ENCODE data around the gene MRPL17.

The MRPL17 gene

GRCh38 chr11:6633422-6634408 is 49.4 kb downstream of the MRPL17 start:
- no peak for DNase-seq (ENCODE audit: low read depth)
- no peak overlapping the region for H3K4me3 ChIP-seq (ENCODE audit: low read depth, low read length)
- TF ChIP-seq, protein P1, sequence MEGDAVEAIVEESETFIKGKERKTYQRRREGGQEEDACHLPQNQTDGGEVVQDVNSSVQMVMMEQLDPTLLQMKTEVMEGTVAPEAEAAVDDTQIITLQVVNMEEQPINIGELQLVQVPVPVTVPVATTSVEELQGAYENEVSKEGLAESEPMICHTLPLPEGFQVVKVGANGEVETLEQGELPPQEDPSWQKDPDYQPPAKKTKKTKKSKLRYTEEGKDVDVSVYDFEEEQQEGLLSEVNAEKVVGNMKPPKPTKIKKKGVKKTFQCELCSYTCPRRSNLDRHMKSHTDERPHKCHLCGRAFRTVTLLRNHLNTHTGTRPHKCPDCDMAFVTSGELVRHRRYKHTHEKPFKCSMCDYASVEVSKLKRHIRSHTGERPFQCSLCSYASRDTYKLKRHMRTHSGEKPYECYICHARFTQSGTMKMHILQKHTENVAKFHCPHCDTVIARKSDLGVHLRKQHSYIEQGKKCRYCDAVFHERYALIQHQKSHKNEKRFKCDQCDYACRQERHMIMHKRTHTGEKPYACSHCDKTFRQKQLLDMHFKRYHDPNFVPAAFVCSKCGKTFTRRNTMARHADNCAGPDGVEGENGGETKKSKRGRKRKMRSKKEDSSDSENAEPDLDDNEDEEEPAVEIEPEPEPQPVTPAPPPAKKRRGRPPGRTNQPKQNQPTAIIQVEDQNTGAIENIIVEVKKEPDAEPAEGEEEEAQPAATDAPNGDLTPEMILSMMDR (IDR thresholded peaks at IDR 0.05; ENCODE audit: control insufficient read depth, extremely low read depth, insufficient read depth), result no peak

DNA sequence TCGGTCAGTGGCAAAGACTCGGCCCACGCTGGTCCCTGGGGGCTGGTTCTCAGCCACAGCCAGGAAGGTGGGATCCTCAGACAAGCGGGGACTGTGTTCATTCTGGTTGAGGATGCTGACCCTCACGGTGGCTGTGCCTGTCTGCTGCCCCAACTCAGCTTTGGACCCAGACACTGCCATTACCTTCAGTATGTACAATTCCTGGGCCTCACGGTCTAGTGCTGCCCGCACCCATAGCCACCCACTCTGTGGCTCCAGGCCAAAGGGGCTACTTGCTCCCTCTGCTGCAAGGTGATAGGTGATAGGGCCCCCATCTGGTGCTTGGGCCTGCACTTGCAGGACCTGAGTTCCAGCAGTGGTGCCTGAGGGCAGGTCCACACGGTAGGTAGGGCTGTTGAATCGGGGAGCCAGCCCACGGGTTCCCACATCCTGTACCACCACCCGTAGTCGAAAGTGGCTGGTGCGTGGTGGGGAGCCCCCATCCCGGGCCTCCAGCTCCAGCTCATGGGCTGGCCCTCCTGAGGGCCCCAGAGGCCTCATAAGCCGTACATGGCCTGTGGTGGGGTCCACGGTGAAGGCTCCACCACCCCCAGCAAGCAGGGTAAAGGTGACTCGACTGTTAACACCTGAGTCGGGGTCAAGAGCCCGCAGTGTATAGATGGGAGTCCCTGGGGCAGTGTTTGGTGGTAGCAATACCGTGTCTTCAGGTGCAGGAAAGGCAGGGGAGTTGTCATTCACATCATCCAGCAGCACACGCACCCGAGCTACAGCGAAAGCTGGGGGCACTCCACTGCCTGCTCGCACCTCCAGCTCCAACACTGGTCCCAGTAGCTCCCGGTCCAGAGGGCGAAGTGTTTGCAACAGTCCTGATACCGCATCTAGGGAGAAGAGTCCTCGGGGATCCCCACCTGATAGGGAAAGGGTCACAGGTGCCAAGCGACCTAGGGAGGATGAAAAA is 50.7 kb downstream of the MRPL17 start:
- TF ChIP-seq, protein P1 (IDR thresholded peaks at IDR 0.05; ENCODE audit: control insufficient read depth, extremely low read depth, insufficient read depth), result no peak
- no peak overlapping the region for H3K4me3 ChIP-seq (ENCODE audit: low read depth, low read length)
- DNase-seq (ENCODE audit: low read depth), result no peak

DNA sequence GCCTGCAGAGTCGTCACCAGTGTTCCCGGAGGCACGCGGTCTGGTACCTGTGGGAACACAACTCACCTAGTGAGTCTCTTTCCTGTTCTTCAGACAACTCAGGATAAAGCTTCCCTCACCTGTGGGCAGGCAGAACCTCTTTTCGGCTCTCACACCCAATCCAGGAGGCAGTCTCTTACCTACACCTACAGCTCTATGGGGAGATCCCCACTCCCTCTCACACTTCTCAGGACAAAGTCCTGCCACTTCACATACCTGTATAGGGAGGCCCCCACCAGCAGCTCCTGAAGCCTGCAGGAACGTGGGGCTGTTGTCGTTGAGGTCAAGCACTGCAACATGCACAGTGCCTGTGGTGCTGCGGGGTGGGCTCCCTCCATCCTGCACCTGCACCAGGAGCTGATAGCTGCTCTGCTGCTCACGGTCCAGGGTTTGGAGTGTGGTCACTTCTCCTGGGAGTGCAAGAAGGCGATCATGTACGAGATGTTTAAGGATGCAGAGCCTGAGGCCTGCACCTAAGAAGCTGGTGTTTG is 51.7 kb downstream of the MRPL17 start:
- DNase-seq (ENCODE audit: low read depth), result no peak
- no peak overlapping the region for H3K4me3 ChIP-seq (ENCODE audit: low read depth, low read length)
- TF ChIP-seq, protein P1 (IDR thresholded peaks at IDR 0.05; ENCODE audit: control insufficient read depth, extremely low read depth, insufficient read depth), result no peak

GRCh38 chr11:6630632-6631291 is 52.4 kb downstream of the MRPL17 start:
- TF ChIP-seq, protein P1 (IDR thresholded peaks at IDR 0.05; ENCODE audit: control insufficient read depth, extremely low read depth, insufficient read depth), result no peak
- no peak for DNase-seq (ENCODE audit: low read depth)
- no peak overlapping the region for H3K4me3 ChIP-seq (ENCODE audit: low read depth, low read length)
